GM23338 (cell line): ENCODE data around the gene BAZ1B.

ENCODE experiments used
- CREB1 ChIP-seq: fragments of 250-450 bp; sonication (Bioruptor Pico); IDR thresholded peaks from 2 replicates; pipeline ENCODE4 v1.5.0; 2020; ENCODE audit warnings: low read depth, mild to moderate bottlenecking, moderate library complexity
- CTCF ChIP-seq, 2 experiments: fragments of 200-600 bp in 1 of 2; sonication (generic) in 1 of 2; conservative IDR thresholded peaks; 2 replicates each; pipeline versions ENCODE4 v1.5.1 to v1.6.1; 2016 to 2017; ENCODE audit warnings: antibody characterized with exemption in 2 of 2, low read depth in 2 of 2, mild to moderate bottlenecking in 2 of 2, moderate library complexity in 1 of 2
- EZH2 ChIP-seq: fragments of 200-600 bp; sonication (generic); IDR thresholded peaks from one replicate; pipeline ENCODE4 v1.8.0; 2017; ENCODE audit warnings: antibody characterized with exemption, mild to moderate bottlenecking, low read depth; ENCODE audit not compliant: unreplicated experiment
- EZH2phosphoT487 ChIP-seq: fragments of 200-600 bp; sonication (generic); IDR thresholded peaks from one replicate; pipeline ENCODE4 v1.8.1; 2018; ENCODE audit warnings: antibody characterized with exemption; ENCODE audit not compliant: unreplicated experiment
- POLR2AphosphoS5 ChIP-seq: IDR thresholded peaks from 2 replicates; pipeline ENCODE4 v1.6.1; 2016; ENCODE audit warnings: antibody characterized with exemption, low read depth
- REST ChIP-seq: IDR thresholded peaks from one replicate; pipeline ENCODE4 v1.6.1; 2018; ENCODE audit warnings: antibody characterized with exemption; ENCODE audit not compliant: unreplicated experiment
- ZNF462 ChIP-seq: fragments of 250-450 bp; sonication (Bioruptor Pico); IDR thresholded peaks from 2 replicates; pipeline ENCODE4 v1.5.0; 2020; ENCODE audit warnings: mild to moderate bottlenecking, moderate library complexity

- TF ChIP-seq CTCF (conservative IDR thresholded peaks at IDR 0.05; ENCODE audit: low read depth in 2 of 2) = no peak
- TF ChIP-seq POLR2AphosphoS5 = no peak
- TF ChIP-seq EZH2 = no peak
- TF ChIP-seq EZH2phosphoT487 = no peak
- TF ChIP-seq CREB1 (CRISPR knock-in tag) = no peak
- no peak for TF ChIP-seq REST
- no peak for TF ChIP-seq ZNF462
Observed at GRCh38 chr7:73463966-73464365, 58.1 kb downstream of the BAZ1B start.
